Raji (cell line): ENCODE data around the gene CAVIN4.

Experiments
- POLR2A ChIP-seq: IDR thresholded peaks from 2 replicates; pipeline ENCODE4 v1.6.1; 2011; ENCODE audit warnings: low read depth, low read length, control low read depth; ENCODE audit not compliant: insufficient read depth

Gene CAVIN4

GRCh38 chr9:100577776-100578448 is at the start of gene CAVIN4:
CAVIN4 (plus strand) TSS chr9:100578079; CDS start chr9:100578144, 65 bp downstream.
- TF ChIP-seq POLR2A, result no peak

- no peak for TF ChIP-seq POLR2A
Observed at GRCh38 chr9:100534401-100534800, 43.5 kb upstream of the CAVIN4 start.

GRCh38 chr9:100540327-100540726 is 37.6 kb upstream of the CAVIN4 start:
- no peak for TF ChIP-seq POLR2A

- TF ChIP-seq POLR2A, result no peak
Observed at GRCh38 chr9:100549048-100549447, 28.8 kb upstream of the CAVIN4 start.

GRCh38 chr9:100554935-100555401 is 22.9 kb upstream of the CAVIN4 start:
- TF ChIP-seq POLR2A, result no peak

- TF ChIP-seq POLR2A, result no peak
Observed at GRCh38 chr9:100555471-100555870, 22.4 kb upstream of the CAVIN4 start.

GRCh38 chr9:100557053-100557452 is 20.8 kb upstream of the CAVIN4 start:
- no peak for TF ChIP-seq POLR2A

GRCh38 chr9:100561256-100561655 is 16.6 kb upstream of the CAVIN4 start:
- no peak for TF ChIP-seq POLR2A

GRCh38 chr9:100567856-100568255 is 10.0 kb upstream of the CAVIN4 start:
- TF ChIP-seq POLR2A, result no peak

GRCh38 chr9:100573655-100574260 is 4.1 kb upstream of the CAVIN4 start:
- no peak for TF ChIP-seq POLR2A

- TF ChIP-seq POLR2A, result no peak
Observed at GRCh38 chr9:100575006-100575405, 2.9 kb upstream of the CAVIN4 start.

- TF ChIP-seq POLR2A, result no peak
Observed at GRCh38 chr9:100575765-100576386, 2.0 kb upstream of the CAVIN4 start.

GRCh38 chr9:100578610-100579009 is 731 bp downstream of the CAVIN4 start:
- no peak for TF ChIP-seq POLR2A

- TF ChIP-seq POLR2A, result no peak
Observed at GRCh38 chr9:100579665-100580064, 1.8 kb downstream of the CAVIN4 start.

GRCh38 chr9:100580257-100580656 is 2.4 kb downstream of the CAVIN4 start:
- no peak for TF ChIP-seq POLR2A

GRCh38 chr9:100581081-100581480 is 3.2 kb downstream of the CAVIN4 start:
- TF ChIP-seq POLR2A, result no peak

GRCh38 chr9:100581661-100582060 is 3.8 kb downstream of the CAVIN4 start:
- no peak for TF ChIP-seq POLR2A
